Stimulated activated CD8-positive, alpha-beta memory T cell treated with anti-CD3 and anti-CD28 coated beads, Interleukin-7, amount 100 ng/mL, for 4 hours (primary cell): ENCODE results near the gene BICRAL.
A peak's percentile ranks its signal among the peaks of the same experiment; 100 is the strongest.
"Not testable (repeated sequence)": the region's sequence is repeated elsewhere in the genome, so short reads cannot be mapped to it uniquely, and the experiment has no call there.

Source experiments
- DNase-seq, 2 donors: peaks; one replicate each; pipeline ENCODE4 v3.0.0-alpha.2; 2020; ENCODE audit warnings: low read depth in 2 of 2

Gene BICRAL, protein sequence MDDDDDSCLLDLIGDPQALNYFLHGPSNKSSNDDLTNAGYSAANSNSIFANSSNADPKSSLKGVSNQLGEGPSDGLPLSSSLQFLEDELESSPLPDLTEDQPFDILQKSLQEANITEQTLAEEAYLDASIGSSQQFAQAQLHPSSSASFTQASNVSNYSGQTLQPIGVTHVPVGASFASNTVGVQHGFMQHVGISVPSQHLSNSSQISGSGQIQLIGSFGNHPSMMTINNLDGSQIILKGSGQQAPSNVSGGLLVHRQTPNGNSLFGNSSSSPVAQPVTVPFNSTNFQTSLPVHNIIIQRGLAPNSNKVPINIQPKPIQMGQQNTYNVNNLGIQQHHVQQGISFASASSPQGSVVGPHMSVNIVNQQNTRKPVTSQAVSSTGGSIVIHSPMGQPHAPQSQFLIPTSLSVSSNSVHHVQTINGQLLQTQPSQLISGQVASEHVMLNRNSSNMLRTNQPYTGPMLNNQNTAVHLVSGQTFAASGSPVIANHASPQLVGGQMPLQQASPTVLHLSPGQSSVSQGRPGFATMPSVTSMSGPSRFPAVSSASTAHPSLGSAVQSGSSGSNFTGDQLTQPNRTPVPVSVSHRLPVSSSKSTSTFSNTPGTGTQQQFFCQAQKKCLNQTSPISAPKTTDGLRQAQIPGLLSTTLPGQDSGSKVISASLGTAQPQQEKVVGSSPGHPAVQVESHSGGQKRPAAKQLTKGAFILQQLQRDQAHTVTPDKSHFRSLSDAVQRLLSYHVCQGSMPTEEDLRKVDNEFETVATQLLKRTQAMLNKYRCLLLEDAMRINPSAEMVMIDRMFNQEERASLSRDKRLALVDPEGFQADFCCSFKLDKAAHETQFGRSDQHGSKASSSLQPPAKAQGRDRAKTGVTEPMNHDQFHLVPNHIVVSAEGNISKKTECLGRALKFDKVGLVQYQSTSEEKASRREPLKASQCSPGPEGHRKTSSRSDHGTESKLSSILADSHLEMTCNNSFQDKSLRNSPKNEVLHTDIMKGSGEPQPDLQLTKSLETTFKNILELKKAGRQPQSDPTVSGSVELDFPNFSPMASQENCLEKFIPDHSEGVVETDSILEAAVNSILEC

DNA sequence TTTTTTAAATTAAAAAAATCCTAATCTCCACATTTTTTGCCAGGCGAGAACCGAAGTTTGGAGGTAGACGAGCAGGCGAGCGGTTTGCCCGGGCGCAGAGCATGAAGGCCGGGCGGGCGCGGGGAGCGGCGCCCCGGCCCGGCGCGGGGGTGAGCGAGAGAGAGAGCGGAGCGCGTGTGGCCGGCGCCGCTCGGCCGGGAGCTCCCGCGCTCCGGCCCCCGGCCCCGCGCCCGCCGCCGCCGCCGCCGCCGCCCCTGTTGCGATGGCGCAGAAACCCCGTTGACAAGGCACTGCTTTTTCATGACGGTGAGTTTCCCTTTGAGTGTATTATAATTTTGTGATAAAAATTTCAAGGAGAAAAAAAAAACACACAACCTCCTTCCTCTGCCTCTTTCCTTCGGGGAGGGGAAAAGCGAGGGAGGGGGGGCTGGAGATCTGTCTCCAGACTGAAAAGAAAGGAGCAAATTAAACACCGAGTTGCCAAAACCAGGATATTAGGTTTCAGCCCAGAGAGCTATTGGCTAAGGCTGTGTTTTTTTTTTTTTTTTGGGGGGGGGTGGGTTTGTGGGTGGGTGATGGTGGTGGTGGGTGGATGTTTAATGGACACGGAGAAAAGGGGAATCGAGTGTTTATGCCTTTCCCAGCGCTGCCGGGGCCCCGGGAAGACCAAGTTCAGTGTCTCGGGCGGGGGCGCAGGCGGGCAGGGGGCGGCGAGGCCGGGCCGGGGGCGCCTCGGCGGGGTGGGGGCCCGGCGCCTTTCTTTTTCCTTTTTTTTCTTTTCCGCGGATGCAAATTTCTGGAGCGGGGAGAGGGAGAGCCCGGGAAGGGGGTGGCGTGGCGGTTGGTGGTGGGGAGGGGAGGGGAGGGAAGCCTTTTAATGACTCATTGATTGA, at the start of gene BICRAL:
TSS of gene BICRAL (plus strand) at position 257 of the 893 bp plus-strand sequence. CDS start 39,971 bp downstream, outside the sequence.
- DNase-seq, result peak; percentile 40 to 60

GRCh38 chr6:42733867-42734481, 47.9 kb upstream of the BICRAL start:
- DNase-seq, result not testable (repeated sequence)

GRCh38 chr6:42735976-42736375, 45.9 kb upstream of the BICRAL start:
- DNase-seq, result no peak

- DNase-seq, result no peak
These were observed 41.1 kb upstream of the BICRAL start for GRCh38 chr6:42740725-42741124.

DNA sequence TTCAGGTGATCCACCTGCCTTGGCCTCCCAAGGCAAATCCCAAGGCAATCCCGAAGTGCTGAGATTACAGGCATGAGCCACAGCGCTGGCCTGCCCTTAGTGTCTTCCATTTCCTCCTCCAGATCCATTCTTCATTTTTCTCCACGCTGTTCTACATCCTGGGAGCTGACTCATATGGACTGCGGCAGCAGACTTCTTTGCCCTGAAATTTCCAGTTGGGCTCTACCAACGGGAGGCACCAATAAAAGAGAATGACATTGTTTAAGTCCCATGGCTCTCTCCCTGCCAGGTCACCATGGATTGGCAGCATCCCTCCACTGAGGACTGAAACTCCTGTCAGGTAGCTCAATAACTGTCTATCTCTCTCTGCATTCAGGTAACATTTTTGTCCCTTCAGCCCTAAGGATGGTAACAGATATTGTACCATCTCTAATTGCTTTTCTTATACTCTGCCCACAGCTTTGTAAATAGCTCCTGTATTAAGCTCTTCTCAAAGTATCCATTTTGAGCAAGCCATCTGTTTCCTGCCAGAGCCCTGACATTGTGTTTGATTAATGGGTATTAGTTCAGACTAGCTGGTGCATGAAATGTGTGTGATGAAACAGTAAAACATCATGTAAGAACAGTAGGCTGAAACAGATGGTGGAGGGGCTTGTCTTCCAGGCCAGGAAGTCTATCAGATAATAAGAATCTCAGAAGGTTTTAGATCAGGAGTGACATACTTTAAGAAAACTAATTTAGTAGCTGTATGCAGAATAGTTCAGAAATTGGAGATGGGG, 39.5 kb upstream of the BICRAL start:
- no peak for DNase-seq

GRCh38 chr6:42744351-42744893, 37.4 kb upstream of the BICRAL start:
- DNase-seq, result no peak

GRCh38 chr6:42745083-42745639, 36.7 kb upstream of the BICRAL start:
- DNase-seq, result peak in 1 of 2 donors; percentile 23

- peak; percentile 89 to 95 for DNase-seq
These were observed 36.0 kb upstream of the BICRAL start, which contains the start of gene TBCC for GRCh38 chr6:42745640-42746462. Gene TBCC, minus strand, starts transcription at chr6:42746103. Its CDS starts 30 bp downstream, at chr6:42746073.

- DNase-seq, result peak; percentile 39 to 66
These were observed 35.1 kb upstream of the BICRAL start for GRCh38 chr6:42746463-42747391.

GRCh38 chr6:42748203-42748898, 33.5 kb upstream of the BICRAL start:
- no peak for DNase-seq

DNA sequence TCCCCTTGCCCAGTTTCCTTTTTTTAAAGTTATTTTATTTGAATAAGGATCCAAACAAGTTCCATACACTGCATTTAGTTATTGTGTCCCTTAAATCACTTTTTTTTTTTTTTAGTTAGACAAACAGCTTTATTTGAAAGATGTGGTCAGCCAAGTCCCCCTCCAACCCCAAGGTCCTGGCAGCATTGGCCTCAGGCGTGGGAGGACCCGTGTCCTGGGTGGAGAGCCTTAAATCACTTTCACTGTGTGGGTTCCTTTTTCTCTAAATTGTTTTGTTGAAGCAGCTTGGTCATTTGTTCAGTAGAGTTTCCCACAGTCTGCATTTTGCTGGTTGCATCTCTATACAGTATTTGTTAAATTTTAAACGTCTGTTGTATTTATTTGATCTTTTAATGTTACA, 30.8 kb upstream of the BICRAL start:
- DNase-seq, result no peak

DNA sequence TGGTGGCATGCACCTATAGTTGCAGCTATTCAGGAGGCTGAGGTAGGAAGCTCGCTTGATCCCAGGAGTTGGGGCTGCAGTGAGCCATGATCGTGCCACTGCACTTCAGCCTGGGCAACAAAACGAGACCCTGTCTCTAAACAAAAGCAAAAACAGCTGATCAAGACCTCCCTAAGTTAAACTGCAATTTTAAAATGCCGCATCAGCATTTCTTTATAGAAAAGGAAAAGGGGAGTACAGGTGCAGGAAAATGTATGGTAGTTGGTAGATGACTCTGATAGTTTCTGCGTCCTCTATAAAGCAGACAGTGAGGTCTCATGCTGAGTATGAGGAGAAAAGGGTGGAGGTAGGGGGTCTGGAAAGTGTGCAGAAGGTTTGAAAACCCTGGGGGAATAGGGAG, 27.1 kb upstream of the BICRAL start:
- no peak for DNase-seq

DNA sequence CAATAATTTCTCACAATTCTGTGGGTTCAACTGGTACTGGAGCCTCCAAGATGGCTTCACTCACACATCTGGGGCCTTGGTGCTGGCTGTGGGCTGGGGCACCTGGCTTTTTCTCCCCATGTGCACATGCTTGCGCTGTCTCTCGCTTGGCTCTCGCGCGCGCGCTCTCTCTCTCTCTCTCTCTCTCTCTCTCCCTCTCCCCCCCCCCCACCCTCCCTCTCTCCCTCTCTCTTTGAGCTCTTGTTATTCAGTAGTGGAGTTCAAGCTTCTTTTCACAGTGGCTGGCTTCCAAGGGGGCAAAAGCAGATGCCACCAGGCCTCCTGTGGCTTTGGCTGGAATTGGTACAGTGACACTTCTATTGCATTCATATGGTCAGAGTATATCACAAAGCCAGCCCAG, 25.1 kb upstream of the BICRAL start:
- DNase-seq, result no peak

DNA sequence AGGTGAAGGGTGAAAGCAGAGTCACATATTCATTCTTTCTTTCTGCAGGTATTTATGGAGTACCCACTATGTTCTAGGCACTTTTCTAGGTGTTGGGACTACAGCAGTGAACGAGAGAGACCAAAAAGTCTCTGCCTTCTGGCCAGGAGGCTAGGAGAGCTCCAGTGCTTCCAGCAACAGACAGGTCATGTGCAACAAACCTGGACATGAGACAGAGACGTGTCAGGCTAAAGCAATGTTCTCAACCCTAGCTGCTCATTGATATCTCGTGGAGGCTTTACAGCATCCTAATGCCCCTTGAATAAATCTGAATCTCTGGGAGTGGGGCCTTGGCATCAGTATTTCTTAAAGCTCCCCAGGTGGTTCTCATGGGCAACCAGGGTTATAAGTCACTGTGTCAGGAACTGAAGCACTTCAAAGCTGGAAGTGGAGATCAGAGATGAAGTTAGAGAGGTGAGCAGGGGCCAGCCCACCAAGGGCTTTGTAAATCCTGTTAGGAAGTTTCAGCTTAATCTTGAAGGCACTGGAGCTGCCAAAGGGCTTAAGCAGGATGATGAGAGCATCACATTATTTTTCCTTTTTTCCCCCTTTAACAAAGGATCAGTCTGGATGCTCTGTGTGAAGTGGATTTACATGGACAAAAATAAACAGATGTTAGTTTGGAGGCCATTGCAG, 23.0 kb upstream of the BICRAL start:
- DNase-seq, result no peak

DNA sequence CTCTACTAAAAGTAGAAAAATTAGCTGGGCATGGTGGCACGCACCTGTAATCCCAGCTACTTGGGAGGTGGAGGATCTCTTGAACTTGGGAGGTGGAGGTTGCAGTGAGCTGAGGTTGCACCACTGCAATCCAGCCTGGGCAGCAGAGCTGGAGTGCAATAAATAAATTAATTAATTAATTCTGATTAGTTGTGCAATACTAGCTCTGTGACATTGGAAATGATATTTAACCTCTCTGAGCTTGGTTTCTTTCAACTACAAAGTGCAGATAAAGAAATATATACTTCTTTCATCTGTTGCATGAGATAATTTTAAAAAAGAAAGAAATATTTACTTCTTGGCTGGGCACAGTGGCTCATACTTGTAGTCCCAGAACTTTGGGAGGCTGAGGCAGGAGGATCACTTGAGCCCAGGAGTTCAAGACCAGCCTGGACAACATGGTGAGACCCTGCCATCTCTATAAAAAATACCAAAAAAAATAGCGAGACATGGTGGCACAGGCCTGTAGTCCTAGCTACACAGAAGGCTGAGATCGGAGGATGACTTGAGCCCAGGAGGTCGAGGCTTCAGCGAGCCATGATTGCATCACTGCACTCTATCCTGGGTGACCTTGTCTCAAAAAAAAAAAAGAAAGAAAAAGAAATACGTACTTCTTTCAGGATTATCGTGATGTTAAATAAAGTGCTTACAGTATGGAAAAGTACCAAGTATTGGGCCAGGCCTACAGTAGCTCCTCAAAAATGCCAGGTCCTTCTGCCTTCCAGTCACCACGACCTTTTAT, 20.4 kb upstream of the BICRAL start:
- no peak for DNase-seq
